GM19035 (cell line): ENCODE measurements around the gene ATL1.
A peak's percentile ranks its signal among the peaks of the same experiment; 100 is the strongest.
"Not testable (repeated sequence)": the region's sequence is repeated elsewhere in the genome, so short reads cannot be mapped to it uniquely, and the experiment has no call there.

Source experiments
- ATAC-seq: cut with Tn5 transposase; IDR thresholded peaks from one replicate; pipeline ENCODE4 v1.9.1; 2021; ENCODE audit not compliant: unreplicated experiment

ATL1 gene

DNA sequence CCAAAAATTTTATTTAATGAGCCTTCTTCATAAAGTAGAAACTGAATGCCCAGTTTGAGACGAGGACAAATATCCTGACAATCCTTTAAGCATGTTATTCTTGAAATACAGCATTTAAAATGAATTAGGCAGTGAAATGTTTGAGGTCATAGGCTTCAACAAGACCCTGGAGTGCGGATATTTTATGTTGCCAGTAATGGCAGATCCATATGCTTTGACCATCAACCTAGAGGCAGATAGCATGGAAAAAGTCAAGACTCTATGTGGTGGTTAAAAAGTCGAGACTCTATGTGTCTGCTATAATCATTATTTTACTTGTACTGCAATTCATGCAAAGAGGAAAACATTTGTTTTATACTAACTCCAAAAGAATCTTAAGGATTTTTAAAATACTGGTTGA is 25.5 kb upstream of the ATL1 start:
- ATAC-seq: no peak

DNA sequence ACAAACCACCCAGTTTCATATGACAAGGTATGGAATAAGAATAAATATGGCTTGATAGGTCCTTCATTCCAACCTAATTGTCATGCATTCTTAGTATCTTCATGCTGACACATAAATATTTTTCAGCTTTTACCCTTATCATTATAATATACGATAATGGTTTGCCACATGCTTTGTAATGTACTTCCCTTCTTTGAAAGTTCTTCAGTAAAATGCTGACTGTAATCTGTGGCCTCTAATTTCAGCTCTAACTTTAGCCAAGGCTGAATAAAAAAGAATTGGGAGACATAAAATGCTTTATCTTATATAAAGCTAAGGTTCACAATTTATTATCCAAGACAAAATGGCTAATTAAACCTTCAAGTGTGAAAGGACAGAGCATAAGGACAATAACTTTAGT is 24.9 kb upstream of the ATL1 start:
- no peak for ATAC-seq

DNA sequence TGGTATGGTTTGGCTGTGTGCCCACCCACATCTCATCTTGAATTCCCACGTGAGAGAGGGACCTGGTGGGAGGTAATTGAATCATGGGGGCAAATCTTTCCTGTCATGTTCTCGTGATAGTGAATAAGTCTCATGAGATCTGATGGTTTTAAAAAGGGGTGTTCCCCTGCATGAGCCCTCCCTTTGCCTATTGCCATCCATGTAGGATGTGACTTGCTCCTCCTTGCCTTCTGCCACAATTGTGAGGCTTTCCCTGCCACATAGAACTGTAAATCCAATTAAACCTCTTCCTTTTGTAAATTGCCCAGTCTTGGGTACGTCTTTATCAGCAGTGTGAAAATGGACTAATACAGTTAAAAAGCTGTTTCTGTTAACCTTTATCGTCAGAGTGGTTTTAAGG is 21.9 kb upstream of the ATL1 start:
- not testable (repeated sequence) for ATAC-seq

GRCh38 chr14:50539051-50539450 is 20.9 kb upstream of the ATL1 start:
- ATAC-seq: no peak

DNA sequence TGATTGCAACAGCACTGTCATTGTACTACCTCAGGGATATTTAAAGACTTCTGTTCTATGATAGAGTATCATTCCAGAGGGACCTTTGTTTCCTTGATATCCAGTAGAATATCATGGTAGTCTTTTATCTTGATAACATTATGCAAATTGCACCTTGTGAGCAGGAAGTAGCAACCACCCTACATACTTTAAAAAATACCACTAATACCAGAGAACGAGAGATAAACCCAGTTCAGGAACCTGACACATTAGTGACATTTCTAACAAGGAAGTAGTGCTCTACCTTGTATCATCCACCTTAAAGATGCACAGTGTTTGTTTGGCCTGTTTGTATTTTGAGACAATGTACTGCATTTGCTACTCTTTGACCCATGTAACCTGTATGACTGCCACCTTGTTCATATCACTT is 18.8 kb upstream of the ATL1 start:
- no peak for ATAC-seq

DNA sequence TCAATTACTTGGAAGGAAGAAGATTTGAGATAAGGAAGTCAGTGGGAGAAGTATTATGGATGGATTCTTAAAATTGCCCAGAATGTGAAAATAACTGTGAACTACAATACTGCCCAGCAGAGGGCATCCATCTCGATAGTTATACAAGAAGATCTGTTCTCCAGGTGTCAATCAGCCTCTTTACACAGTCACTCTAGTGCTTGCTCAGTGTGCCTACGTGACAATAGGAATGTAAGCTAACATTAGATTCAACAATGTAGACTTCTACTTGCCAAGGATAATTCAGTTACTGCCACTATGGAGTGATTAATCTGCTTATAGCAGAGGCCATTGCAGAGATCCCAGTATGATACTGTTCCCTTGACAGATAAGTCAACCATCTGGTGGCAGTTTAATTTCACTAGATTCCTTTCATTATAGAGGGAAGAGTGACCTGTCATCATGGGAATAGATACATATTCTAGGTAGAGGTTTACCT is 17.0 kb upstream of the ATL1 start:
- peak; percentile 72 for ATAC-seq

GRCh38 chr14:50544911-50545310 is 15.0 kb upstream of the ATL1 start:
- no peak for ATAC-seq

- ATAC-seq: no peak
These were observed 14.3 kb upstream of the ATL1 start for GRCh38 chr14:50545618-50546017.

DNA sequence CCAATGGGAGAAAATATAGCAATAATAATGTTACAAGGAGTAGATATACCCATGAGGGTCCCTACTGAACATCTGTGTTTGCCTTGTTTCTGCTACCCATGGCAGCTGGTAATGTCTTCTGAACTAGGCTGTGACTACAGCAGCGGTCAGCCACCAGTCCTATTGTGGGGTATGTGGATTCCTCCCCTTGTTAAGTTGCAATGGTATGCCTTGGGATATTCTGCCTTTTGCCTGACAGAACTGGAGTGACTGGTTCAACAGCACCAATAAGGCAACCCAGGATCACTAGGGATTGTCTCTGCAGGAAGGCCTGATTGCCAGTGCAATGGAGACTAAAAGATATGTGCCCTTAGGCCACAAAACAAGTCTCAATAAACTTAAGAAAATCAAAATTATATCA is 9.7 kb upstream of the ATL1 start:
- ATAC-seq: no peak

GRCh38 chr14:50551877-50552276 is 8.1 kb upstream of the ATL1 start:
- ATAC-seq: no peak

- ATAC-seq: not testable (repeated sequence)
These were observed 7.1 kb upstream of the ATL1 start for GRCh38 chr14:50552796-50553195.

- peak; percentile 25 for ATAC-seq
These were observed 963 bp downstream of the ATL1 start for GRCh38 chr14:50560931-50561285.

DNA sequence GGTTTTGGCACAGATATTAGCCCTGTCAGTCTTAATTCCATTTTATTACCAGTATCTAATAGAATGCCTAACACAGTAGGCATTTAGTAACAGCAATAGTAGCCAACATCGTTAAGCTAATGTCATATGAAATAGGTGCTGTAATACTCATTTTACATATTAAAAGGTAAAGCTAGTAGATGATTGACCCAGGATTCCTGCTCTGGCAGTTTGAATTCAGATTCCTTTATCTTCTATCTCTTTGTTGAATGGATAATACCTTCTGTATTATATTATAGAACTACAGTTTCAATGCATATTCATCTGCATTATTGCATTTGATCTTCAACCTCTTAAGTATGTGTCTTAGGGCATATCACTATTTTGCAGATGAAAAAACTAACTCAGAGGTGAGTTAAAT is 2.9 kb downstream of the ATL1 start:
- no peak for ATAC-seq

GRCh38 chr14:50569714-50570274 is 9.8 kb downstream of the ATL1 start:
- no peak for ATAC-seq

DNA sequence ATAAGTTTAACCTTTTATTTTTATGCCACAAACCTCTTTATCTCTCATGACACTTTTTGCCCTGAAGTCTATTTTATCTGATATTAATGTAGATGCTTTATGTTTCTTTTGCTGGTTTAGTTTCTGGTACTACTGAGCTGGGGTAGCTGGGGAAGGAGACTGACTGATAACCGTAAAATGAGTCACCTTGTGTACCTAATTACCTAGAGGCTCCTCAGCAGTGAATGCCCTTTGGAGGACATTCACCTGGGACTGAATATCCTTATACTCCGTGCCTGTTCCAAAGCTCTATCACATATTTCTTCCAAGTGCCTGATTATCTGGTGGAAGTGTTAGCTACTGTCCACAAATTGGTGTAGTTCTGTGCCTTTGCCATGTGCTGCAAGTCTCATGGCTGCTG is 13.9 kb downstream of the ATL1 start:
- ATAC-seq: no peak

DNA sequence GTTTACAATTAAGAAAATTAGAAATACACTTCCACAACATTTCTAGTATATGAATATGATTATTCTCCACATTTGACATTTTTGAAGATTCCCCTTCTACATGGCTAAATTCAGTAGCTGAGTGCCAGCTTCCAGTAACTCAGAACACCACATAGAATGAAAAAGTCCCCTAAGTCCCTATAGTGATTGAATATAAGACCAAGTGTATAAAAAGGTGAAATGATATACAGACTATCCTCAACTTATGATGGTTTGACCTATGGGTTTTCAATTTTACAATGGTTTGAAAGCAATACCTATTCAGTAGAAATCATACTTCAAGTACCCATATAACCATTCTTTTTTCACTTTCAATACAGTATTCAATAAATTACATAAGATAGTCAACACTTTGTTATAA is 15.8 kb downstream of the ATL1 start:
- ATAC-seq: no peak

- no peak for ATAC-seq
These were observed 18.0 kb downstream of the ATL1 start for GRCh38 chr14:50577982-50578381.

DNA sequence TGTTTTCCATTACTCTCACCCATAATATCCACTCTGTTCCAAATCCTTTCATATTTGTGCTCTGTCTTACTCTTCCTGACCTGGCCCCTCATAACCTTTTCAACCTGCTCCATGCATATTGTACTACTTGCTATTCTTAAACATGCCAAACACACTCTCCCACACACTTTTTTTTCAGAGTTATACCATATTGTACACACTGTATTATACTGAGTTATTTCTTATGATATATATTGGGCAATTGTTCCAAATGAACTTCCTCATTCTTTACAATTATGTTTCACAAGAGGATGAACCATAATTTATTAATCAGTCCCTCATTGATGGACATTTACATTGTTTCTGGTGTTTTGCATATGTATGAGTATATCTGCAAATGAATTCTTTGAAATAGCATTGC is 18.5 kb downstream of the ATL1 start:
- no peak for ATAC-seq

- no peak for ATAC-seq
These were observed 30.5 kb downstream of the ATL1 start for GRCh38 chr14:50590464-50590863.

DNA sequence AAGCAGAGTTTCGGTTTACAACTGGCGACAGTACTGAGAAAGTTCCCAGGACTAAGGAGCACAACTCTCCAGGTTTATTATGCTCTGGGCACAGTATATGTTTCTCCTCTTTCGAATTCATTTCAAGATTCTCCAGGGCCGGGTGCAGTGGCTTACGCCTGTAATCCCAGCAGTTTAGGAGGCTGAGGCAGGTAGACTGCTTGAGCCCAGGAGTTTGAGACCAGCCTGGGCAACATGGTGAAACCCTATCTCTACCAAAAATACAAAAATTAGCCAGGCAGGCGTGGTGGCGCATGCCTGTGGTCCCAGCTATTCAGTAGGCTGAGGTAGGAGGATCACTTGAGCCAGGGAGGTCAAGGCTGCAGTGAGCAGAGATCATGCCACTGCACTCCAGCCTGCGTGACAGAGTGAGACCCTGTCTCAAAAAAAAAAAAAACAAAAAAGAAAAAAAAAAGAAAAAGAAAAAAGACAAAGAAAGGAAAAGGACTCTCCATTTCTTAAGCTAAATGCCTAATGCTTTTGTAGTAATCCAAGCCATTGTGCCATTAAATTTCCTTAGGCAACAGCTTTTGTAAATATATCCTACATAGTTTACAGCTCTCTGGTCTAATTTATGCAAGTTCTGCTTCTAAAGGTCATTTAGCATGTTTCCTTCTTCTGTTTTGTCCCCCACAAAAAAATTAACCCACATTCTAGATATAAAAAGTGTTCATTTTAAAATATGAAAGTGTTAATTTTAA is 34.8 kb downstream of the ATL1 start:
- ATAC-seq: no peak

- no peak for ATAC-seq
These were observed 38.8 kb downstream of the ATL1 start for GRCh38 chr14:50598765-50599164.

- ATAC-seq: no peak
These were observed 39.9 kb downstream of the ATL1 start for GRCh38 chr14:50599700-50600444.
